KMS-11 (cell line): ENCODE results near the gene GNAI3.

ENCODE experiments used
- H2AFZ ChIP-seq: fragments of 200-600 bp; sonication (generic); 2 replicates; pipeline ENCODE4 v1.6.1; 2016; ENCODE audit warnings: antibody characterized with exemption, mixed run types, low read depth
- H3K27ac ChIP-seq: fragments of 200-600 bp; sonication (generic); 2 replicates; pipeline ENCODE4 v1.6.1; 2016; ENCODE audit warnings: mild to moderate bottlenecking, mixed run types
- H3K27me3 ChIP-seq: fragments of 200-600 bp; sonication (generic); 2 replicates; pipeline ENCODE4 v1.6.1; 2017; ENCODE audit warnings: mild to moderate bottlenecking, low read depth, mixed run types, moderate library complexity; ENCODE audit not compliant: insufficient read depth
- H3K36me3 ChIP-seq: fragments of 200-600 bp; sonication (generic); 2 replicates; pipeline ENCODE4 v1.6.1; 2017; ENCODE audit warnings: mild to moderate bottlenecking, mixed run types; ENCODE audit not compliant: insufficient read depth
- H3K4me1 ChIP-seq: fragments of 200-600 bp; sonication (generic); 2 replicates; pipeline ENCODE4 v1.6.1; 2016; ENCODE audit warnings: mild to moderate bottlenecking, low read depth, mixed run types; ENCODE audit not compliant: poor library complexity, severe bottlenecking
- H3K4me2 ChIP-seq: fragments of 200-600 bp; sonication (generic); 2 replicates; pipeline ENCODE4 v1.7.0; 2016; ENCODE audit warnings: mild to moderate bottlenecking, mixed run types
- H3K4me3 ChIP-seq: fragments of 200-600 bp; sonication (generic); IDR thresholded peaks from 2 replicates; pipeline ENCODE4 v1.6.1; 2017; ENCODE audit warnings: low read depth, low read length, mixed read lengths; ENCODE audit not compliant: insufficient read depth
- H3K79me2 ChIP-seq: fragments of 200-600 bp; sonication (generic); 2 replicates; pipeline ENCODE4 v1.6.1; 2016; ENCODE audit warnings: low read depth, mixed run types; ENCODE audit not compliant: insufficient read depth
- H3K9ac ChIP-seq: fragments of 200-600 bp; sonication (generic); 2 replicates; pipeline ENCODE4 v1.6.1; 2016; ENCODE audit warnings: mild to moderate bottlenecking, mixed run types
- H4K20me1 ChIP-seq: fragments of 200-600 bp; sonication (generic); 2 replicates; pipeline ENCODE4 v1.6.1; 2016; ENCODE audit warnings: mild to moderate bottlenecking, mixed run types; ENCODE audit not compliant: insufficient read depth
- TF ChIP-seq, protein P1 (sequence below): fragments of 200-600 bp; sonication (generic); conservative IDR thresholded peaks from 2 replicates; pipeline ENCODE4 v1.6.1; 2017; ENCODE audit warnings: low read depth, mild to moderate bottlenecking, antibody characterized with exemption, low read length, moderate library complexity, mixed read lengths

The GNAI3 gene

DNA sequence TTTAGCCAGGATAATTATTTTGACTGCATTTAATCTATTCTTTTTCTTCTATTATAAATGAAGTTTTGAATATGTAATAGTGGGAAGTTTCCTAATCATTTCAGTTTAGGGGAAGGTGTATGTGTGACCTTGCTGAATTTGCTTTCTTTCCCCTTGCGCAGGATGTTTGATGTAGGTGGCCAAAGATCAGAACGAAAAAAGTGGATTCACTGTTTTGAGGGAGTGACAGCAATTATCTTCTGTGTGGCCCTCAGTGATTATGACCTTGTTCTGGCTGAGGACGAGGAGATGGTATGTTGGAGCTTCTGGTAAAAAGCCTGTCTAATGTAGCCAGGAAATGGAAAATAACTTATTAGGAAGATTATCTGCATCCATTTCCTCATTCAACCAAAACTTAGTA is 37.6 kb downstream of the GNAI3 start:
- no peaks in the 10 kb centered on the region for H3K79me2 ChIP-seq
- H3K4me1 ChIP-seq, result no peaks in the 10 kb centered on the region
- no peak overlapping the region for H3K4me3 ChIP-seq
- TF ChIP-seq, protein P1, sequence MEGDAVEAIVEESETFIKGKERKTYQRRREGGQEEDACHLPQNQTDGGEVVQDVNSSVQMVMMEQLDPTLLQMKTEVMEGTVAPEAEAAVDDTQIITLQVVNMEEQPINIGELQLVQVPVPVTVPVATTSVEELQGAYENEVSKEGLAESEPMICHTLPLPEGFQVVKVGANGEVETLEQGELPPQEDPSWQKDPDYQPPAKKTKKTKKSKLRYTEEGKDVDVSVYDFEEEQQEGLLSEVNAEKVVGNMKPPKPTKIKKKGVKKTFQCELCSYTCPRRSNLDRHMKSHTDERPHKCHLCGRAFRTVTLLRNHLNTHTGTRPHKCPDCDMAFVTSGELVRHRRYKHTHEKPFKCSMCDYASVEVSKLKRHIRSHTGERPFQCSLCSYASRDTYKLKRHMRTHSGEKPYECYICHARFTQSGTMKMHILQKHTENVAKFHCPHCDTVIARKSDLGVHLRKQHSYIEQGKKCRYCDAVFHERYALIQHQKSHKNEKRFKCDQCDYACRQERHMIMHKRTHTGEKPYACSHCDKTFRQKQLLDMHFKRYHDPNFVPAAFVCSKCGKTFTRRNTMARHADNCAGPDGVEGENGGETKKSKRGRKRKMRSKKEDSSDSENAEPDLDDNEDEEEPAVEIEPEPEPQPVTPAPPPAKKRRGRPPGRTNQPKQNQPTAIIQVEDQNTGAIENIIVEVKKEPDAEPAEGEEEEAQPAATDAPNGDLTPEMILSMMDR, result no peak
- no peak overlapping the region for H2AFZ ChIP-seq
- no peak overlapping the region for H3K27ac ChIP-seq
- H3K9ac ChIP-seq, result no peak overlapping the region
- H3K27me3 ChIP-seq, result no peaks in the 10 kb centered on the region
- no peaks in the 10 kb centered on the region for H4K20me1 ChIP-seq
- H3K36me3 ChIP-seq, result peaks cover 6% of the 10 kb centered on the region; the same call in 1 of the 2 replicates
- no peak overlapping the region for H3K4me2 ChIP-seq

DNA sequence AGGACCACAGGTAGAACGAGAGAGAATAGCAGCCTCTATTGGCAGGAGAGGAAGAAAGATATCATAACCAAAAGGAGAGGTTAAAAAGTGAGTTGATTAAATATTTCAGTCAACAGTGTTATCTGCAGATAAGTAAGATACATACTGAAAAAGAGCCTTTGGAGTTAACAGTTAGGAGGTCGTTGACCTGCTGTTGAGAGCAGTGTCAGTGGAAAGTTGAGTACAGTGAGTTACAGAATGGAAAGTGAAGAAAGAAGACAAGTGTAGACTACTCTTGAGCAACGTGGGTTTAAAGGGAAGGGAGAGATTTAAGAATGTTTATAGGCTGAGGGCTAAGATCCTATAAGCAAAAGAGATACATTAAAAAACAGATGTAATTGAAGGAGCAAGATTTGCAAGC is 40.8 kb downstream of the GNAI3 start:
- TF ChIP-seq, protein P1, result no peak
- Histone ChIP-seq H3K4me2 (no peak overlapping the region), H3K4me3 (no peak overlapping the region), H3K9ac (no peak overlapping the region), H3K36me3 (peaks cover 6% of the 10 kb centered on the region; the same call in 1 of the 2 replicates), H3K27ac (no peak overlapping the region), H3K4me1 (no peaks in the 10 kb centered on the region), H3K27me3 (no peaks in the 10 kb centered on the region), H3K79me2 (no peaks in the 10 kb centered on the region), H2AFZ (no peak overlapping the region), H4K20me1 (no peaks in the 10 kb centered on the region)

DNA sequence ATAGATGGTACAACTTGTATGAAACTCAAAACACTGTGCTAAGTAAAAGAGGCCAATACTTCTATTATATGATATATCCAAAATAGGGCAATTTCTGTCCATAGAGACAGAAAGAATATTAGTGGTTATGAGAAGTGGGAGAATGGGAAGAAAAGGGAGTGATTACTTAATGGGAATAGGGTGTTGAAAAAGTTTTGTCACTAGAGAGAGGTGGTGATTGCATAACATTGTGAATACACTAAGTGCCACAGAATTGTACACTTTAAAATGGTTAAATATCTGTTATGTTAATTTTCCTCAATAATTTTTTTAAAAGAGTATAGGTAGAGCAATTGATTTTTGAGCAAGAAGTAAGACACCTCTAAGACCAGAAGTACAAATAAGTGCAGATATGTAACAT is 41.3 kb downstream of the GNAI3 start:
- Histone ChIP-seq H3K4me2 (no peak overlapping the region), H3K27ac (no peak overlapping the region), H3K4me1 (no peaks in the 10 kb centered on the region), H3K27me3 (no peaks in the 10 kb centered on the region), H4K20me1 (no peaks in the 10 kb centered on the region), H2AFZ (no peak overlapping the region), H3K36me3 (peaks cover 6% of the 10 kb centered on the region; the same call in 1 of the 2 replicates), H3K9ac (no peak overlapping the region), H3K79me2 (no peaks in the 10 kb centered on the region), H3K4me3 (no peak overlapping the region)
- TF ChIP-seq, protein P1, result no peak

DNA sequence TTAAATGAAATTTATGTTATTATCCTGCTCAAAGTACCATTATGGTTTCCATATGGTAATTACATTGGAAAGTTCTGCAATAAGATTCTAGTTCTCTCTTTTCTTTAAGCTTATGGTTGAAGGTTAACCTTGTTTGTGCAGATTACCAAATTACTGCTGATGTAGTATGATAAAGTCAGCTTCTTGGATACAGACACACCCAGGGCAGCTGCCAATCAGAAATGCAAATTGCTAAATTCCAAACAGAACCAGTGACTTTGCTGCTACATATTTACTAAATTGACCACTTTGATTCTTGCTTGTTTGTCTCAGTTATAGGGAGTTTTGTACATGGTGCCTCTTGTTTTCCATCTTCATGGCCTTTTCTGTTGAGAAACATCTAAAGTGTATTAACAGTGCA is 44.5 kb downstream of the GNAI3 start:
- TF ChIP-seq, protein P1, result no peak
- Histone ChIP-seq H3K4me1 (no peaks in the 10 kb centered on the region), H3K36me3 (no peaks in the 10 kb centered on the region), H2AFZ (no peak overlapping the region), H3K9ac (no peak overlapping the region), H3K4me3 (no peak overlapping the region), H3K79me2 (no peaks in the 10 kb centered on the region), H3K4me2 (no peak overlapping the region), H3K27me3 (no peaks in the 10 kb centered on the region), H4K20me1 (no peaks in the 10 kb centered on the region), H3K27ac (no peak overlapping the region)
